Mesendoderm (in vitro differentiated cells): Measurements from ENCODE around the gene NEXMIF.

Experiments
- DNase-seq: peaks from one replicate; pipeline ENCODE4 v3.0.0; 2013
- H2AK5ac ChIP-seq: 2 replicates; pipeline ENCODE4 v1.6.1; 2013; ENCODE audit warnings: low read length, inconsistent platforms
- H2BK120ac ChIP-seq: 2 replicates; pipeline ENCODE4 v1.6.1; 2013; ENCODE audit warnings: low read depth, mild to moderate bottlenecking, low read length, moderate library complexity, mixed read lengths
- H2BK15ac ChIP-seq: replicated peaks from 2 replicates; pipeline ENCODE4 v1.6.1; 2013; ENCODE audit warnings: low read depth, mild to moderate bottlenecking, moderate library complexity
- H2BK5ac ChIP-seq: 2 replicates; pipeline ENCODE4 v1.6.1; 2013; ENCODE audit warnings: low read length, inconsistent platforms
- H3K18ac ChIP-seq: 2 replicates; pipeline ENCODE4 v1.6.1; 2013; ENCODE audit warnings: mild to moderate bottlenecking, low read length, mixed read lengths
- H3K23ac ChIP-seq: one replicate; pipeline ENCODE4 v1.6.1; 2013; ENCODE audit warnings: low read length
- H3K27ac ChIP-seq: 2 replicates; pipeline ENCODE4 v1.5.1; 2013; ENCODE audit warnings: low read depth, mild to moderate bottlenecking, inconsistent platforms, low read length, moderate library complexity
- H3K27me3 ChIP-seq: 2 replicates; pipeline ENCODE4 v1.6.1; 2013; ENCODE audit warnings: low read length, control low read depth, mild to moderate bottlenecking, inconsistent platforms; ENCODE audit not compliant: insufficient read depth, poor library complexity
- H3K36me3 ChIP-seq: 2 replicates; pipeline ENCODE4 v1.6.1; 2013; ENCODE audit warnings: low read length, inconsistent platforms; ENCODE audit not compliant: control insufficient read depth, insufficient read depth
- H3K4ac ChIP-seq: one replicate; pipeline ENCODE4 v1.6.1; 2013; ENCODE audit warnings: low read depth, mild to moderate bottlenecking, low read length, moderate library complexity
- H3K4me1 ChIP-seq: 2 replicates; pipeline ENCODE4 v1.6.1; 2013; ENCODE audit warnings: low read depth, low read length, inconsistent platforms; ENCODE audit not compliant: control insufficient read depth
- H3K4me2 ChIP-seq: 2 replicates; pipeline ENCODE4 v1.6.1; 2013; ENCODE audit warnings: low read length
- H3K4me3 ChIP-seq: 2 replicates; pipeline ENCODE4 v1.5.1; 2013; ENCODE audit warnings: mild to moderate bottlenecking, low read length
- H3K56ac ChIP-seq: one replicate; pipeline ENCODE4 v1.6.1; 2013; ENCODE audit warnings: low read length
- H3K79me1 ChIP-seq: 2 replicates; pipeline ENCODE4 v1.6.1; 2013; ENCODE audit warnings: low read length, inconsistent platforms
- H3K79me2 ChIP-seq: 2 replicates; pipeline ENCODE4 v1.6.1; 2013; ENCODE audit warnings: mild to moderate bottlenecking, low read length; ENCODE audit not compliant: control insufficient read depth, insufficient read depth
- H3K9ac ChIP-seq: 2 replicates; pipeline ENCODE4 v1.6.1; 2013; ENCODE audit warnings: low read length, inconsistent platforms
- H4K5ac ChIP-seq: one replicate; pipeline ENCODE4 v1.6.1; 2013; ENCODE audit warnings: low read length
- H4K8ac ChIP-seq: one replicate; pipeline ENCODE4 v1.6.1; 2013; ENCODE audit warnings: low read depth, mild to moderate bottlenecking, control low read depth, low read length, moderate library complexity
- WGBS: extraction: QIAGEN DNeasy Blood & Tissue Kit; methylation state at CpG from one replicate; pipeline ENCODE4 v1.1.7; 2013; ENCODE audit warnings: low lambda C conversion rate, missing lambda C conversion rate; ENCODE audit not compliant: insufficient coverage; ENCODE audit errors: extremely low coverage; 5-methylcytosine and 5-hydroxymethylcytosine counted together

NEXMIF gene

DNA sequence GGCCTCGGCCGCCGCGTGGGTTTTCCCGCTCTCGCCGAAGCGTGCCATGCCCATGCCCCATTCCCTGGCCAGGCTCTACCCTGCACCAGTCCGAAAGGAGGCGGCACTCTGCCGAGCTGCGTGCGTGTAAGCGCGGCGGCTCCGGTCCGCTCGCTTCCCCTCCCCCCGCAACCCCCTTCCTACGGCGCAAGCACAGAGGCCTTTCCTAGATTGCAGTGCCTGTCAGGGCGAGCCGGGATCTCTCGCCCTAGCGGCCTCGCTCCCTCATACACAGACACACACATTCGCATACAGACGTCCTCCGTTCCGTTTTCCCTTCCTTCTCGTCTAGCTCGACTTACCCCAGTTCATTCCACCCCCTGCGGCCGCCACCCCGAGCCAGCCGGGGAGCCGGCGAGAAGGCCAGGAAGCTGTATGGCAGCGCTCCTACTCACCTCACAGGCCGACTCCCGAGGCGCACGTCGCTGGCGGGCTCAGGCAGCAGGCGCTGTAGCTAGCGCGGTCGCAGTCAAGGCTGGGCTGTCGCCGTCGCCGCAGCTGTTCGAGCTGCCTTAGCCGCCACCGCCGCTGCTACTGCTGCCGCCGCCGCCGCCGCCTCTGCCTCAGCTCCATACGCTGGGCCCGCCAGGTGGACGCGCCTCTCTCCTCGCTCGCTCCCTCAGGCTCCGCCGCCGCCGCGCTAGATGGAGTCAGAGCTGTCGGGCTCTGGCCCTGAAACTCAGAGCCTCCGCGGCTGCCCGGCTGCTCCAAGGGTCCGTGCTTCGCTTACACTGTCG lies 615 bp downstream of the NEXMIF start:
- Histone ChIP-seq H3K36me3 (no peaks in the 10 kb centered on the region), H2AK5ac (no peak overlapping the region), H2BK15ac (no peak overlapping the region), H3K27ac (no peak overlapping the region), H3K79me1 (no peaks in the 10 kb centered on the region), H3K9ac (peak overlapping the region; percentile 43), H3K4ac (no peak overlapping the region), H3K18ac (no peak overlapping the region), H3K4me1 (no peaks in the 10 kb centered on the region), H3K27me3 (no peaks in the 10 kb centered on the region), H3K79me2 (no peaks in the 10 kb centered on the region), H4K5ac (no peak overlapping the region), H2BK120ac (no peak overlapping the region), H3K4me3 (no peak overlapping the region), H3K56ac (peak overlapping the region; percentile 79), H4K8ac (no peak overlapping the region), H2BK5ac (no peak overlapping the region), H3K23ac (no peak overlapping the region), H3K4me2 (peak overlapping the region; percentile 56)
- WGBS, result no CpG with 5 or more reads among the region's 81 CpGs
- peak; percentile 82 for DNase-seq

DNA sequence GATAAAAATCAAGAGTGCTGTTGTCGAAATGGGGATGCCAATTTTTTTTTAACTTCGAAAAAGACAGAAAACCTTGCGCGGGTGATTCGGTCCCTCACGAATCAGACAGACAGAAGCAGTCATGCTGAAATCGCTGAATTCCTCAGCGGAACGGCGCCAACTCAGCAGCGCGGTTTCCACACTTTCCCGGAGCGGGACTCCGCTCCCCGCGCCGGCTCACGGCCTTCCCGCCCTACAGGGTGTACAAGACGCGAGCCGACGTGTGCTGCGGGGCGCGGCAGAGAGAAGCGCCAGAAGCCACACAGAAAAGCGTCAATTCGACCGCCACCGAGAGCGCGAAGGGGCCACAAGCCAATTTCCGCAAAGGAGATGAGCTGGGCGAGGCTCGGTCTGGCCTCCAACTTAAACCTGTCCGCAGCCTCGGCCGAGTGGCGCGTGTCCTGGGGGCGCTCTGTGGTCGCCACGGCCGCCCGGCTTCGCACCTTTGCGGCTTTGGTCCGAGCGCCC lies 1.3 kb downstream of the NEXMIF start:
- Histone ChIP-seq H2AK5ac (no peak overlapping the region), H4K5ac (no peak overlapping the region), H3K23ac (no peak overlapping the region), H3K27me3 (no peaks in the 10 kb centered on the region), H3K18ac (no peak overlapping the region), H3K4me1 (no peaks in the 10 kb centered on the region), H3K56ac (peak overlapping the region; percentile 79), H3K36me3 (no peaks in the 10 kb centered on the region), H2BK15ac (no peak overlapping the region), H3K4ac (no peak overlapping the region), H2BK120ac (no peak overlapping the region), H3K4me3 (no peak overlapping the region), H3K9ac (no peak overlapping the region), H4K8ac (no peak overlapping the region), H2BK5ac (no peak overlapping the region), H3K79me2 (no peaks in the 10 kb centered on the region), H3K79me1 (no peaks in the 10 kb centered on the region), H3K27ac (no peak overlapping the region), H3K4me2 (peak overlapping the region; percentile 56)
- WGBS, result no CpG with 5 or more reads among the region's 51 CpGs
- DNase-seq, result peak; percentile 18

DNA sequence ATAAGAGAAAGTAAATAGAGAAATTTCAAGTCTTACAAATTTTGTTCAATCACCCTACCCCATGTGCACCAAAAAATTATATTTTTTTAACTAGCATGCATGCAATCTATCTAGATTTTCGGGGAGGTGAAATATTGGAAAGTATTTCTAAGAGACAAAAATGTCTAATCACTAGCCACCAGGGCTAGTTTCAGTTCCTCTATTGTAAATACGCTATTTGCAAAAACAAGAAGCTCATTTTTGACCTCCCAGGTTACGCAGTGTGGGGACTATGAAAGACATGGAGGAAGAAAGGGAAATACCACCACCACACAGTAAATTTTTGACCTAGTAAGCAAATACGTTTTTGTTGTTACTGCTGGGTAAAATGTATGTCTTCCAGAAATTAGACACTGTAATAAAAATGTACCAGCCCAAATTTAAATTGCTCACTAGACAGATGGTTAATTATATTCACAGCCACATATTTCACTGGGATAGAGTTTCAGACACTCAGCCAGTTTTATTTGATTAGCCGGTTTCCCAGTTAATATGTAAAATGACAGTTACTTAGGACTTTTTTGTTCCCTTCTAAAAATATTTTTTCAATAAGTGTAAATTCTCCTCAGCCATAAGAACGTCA lies 2.2 kb downstream of the NEXMIF start:
- WGBS, result no CpG with 5 or more reads among the region's 6 CpGs
- H4K5ac ChIP-seq, result no peak overlapping the region
- no peaks in the 10 kb centered on the region for H3K79me1 ChIP-seq
- H3K9ac ChIP-seq, result no peak overlapping the region
- H3K18ac ChIP-seq, result no peak overlapping the region
- no peak overlapping the region for H3K4ac ChIP-seq
- H3K23ac ChIP-seq, result no peak overlapping the region
- H3K4me1 ChIP-seq, result no peaks in the 10 kb centered on the region
- H2BK15ac ChIP-seq, result no peak overlapping the region
- H2BK120ac ChIP-seq, result no peak overlapping the region
- no peak overlapping the region for H4K8ac ChIP-seq
- no peak overlapping the region for H2AK5ac ChIP-seq
- H3K4me2 ChIP-seq, result no peak overlapping the region
- no peak for DNase-seq
- no peak overlapping the region for H3K4me3 ChIP-seq
- H3K56ac ChIP-seq, result no peak overlapping the region
- no peak overlapping the region for H2BK5ac ChIP-seq
- H3K36me3 ChIP-seq, result no peaks in the 10 kb centered on the region
- no peaks in the 10 kb centered on the region for H3K79me2 ChIP-seq
- no peaks in the 10 kb centered on the region for H3K27me3 ChIP-seq
- H3K27ac ChIP-seq, result no peak overlapping the region

DNA sequence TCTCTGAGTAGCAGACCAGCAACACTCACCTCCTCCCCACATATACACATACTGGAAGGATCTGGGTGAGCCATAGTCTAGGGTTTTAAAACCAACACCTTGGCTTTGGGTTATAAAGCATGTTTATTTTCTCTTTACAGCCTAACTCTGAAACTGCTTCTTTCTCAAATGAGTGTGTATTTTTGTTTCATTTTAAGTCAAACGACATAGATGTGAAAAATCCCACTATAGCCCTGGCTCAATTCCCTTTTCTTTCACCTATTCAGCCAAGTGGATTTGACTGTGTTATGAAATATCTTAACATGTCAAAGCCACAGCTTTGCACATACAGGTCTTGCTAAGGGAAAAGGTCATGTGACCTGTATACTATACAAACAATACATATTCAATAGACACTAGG lies 13.8 kb downstream of the NEXMIF start:
- DNase-seq, result no peak
- WGBS, result no CpG with 5 or more reads among the region's 1 CpG
- H3K4me2 ChIP-seq, result no peak overlapping the region
- no peak overlapping the region for H4K5ac ChIP-seq
- H2BK5ac ChIP-seq, result no peak overlapping the region
- H3K27me3 ChIP-seq, result no peaks in the 10 kb centered on the region
- H2BK120ac ChIP-seq, result no peak overlapping the region
- H2AK5ac ChIP-seq, result no peak overlapping the region
- H3K4me1 ChIP-seq, result no peaks in the 10 kb centered on the region
- H3K27ac ChIP-seq, result no peak overlapping the region
- H3K79me1 ChIP-seq, result no peaks in the 10 kb centered on the region
- no peak overlapping the region for H3K4me3 ChIP-seq
- no peaks in the 10 kb centered on the region for H3K36me3 ChIP-seq
- H3K9ac ChIP-seq, result no peak overlapping the region
- H3K23ac ChIP-seq, result no peak overlapping the region
- no peaks in the 10 kb centered on the region for H3K79me2 ChIP-seq
- H2BK15ac ChIP-seq, result no peak overlapping the region
- H4K8ac ChIP-seq, result no peak overlapping the region
- H3K18ac ChIP-seq, result no peak overlapping the region
- H3K56ac ChIP-seq, result no peak overlapping the region
- H3K4ac ChIP-seq, result no peak overlapping the region

DNA sequence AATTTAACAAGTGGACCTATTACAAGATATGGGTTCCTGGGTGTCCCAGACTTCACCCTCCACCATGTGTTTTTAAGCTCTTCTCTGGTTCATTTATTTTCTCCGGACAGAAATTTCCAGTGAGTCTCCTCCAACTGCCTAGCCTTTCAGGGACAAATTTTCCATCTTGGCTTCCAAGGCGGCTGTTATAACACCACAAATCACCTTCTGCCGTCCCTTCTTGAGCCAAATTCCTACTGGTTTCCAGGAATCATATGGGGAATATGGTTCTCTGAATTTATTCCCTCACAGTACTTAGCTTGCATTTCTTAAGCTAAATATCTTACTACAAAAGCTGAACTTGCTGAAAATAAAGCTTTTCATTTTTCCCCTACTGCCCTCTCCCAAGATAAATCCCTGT lies 18.8 kb downstream of the NEXMIF start:
- Histone ChIP-seq H3K4me3 (no peak overlapping the region), H3K9ac (no peak overlapping the region), H3K36me3 (no peaks in the 10 kb centered on the region), H3K27me3 (no peaks in the 10 kb centered on the region), H3K4ac (no peak overlapping the region), H4K5ac (no peak overlapping the region), H3K4me2 (no peak overlapping the region), H3K79me1 (no peaks in the 10 kb centered on the region), H3K23ac (no peak overlapping the region), H4K8ac (no peak overlapping the region), H3K18ac (no peak overlapping the region), H2BK15ac (no peak overlapping the region), H2AK5ac (no peak overlapping the region), H2BK120ac (no peak overlapping the region), H2BK5ac (no peak overlapping the region), H3K79me2 (no peaks in the 10 kb centered on the region), H3K27ac (no peak overlapping the region), H3K56ac (no peak overlapping the region), H3K4me1 (no peaks in the 10 kb centered on the region)
- no CpG with 5 or more reads among the region's 3 CpGs for WGBS
- DNase-seq, result no peak
